Fibroblast of lung (primary cell): ENCODE data around the gene ANKRD24.

Experiments
- CTCF ChIP-seq, 2 donors: IDR thresholded peaks in 1 of 2; conservative IDR thresholded peaks in 1 of 2; 1 replicate in 1 of 2; 2 replicates in 1 of 2; pipeline ENCODE4 v1.5.1; 2011 to 2012; ENCODE audit warnings: low read length in 2 of 2, control low read depth in 1 of 2, inconsistent platforms in 1 of 2, low read depth in 1 of 2, mild to moderate bottlenecking in 1 of 2
- EZH2 ChIP-seq: IDR thresholded peaks from 2 replicates; pipeline ENCODE4 v1.5.1; 2012; ENCODE audit warnings: low read length, control low read depth, mild to moderate bottlenecking; ENCODE audit errors: missing control alignments

GRCh38 chr19:4196587-4197148 lies 14.2 kb downstream of the ANKRD24 start:
- TF ChIP-seq CTCF (conservative IDR thresholded peaks at IDR 0.05 in 1 of 2, IDR thresholded peaks at IDR 0.05 in 1 of 2; ENCODE audit: low read depth in 1 of 2, low read length in 2 of 2) = no peak
- no peak for TF ChIP-seq EZH2
